Measurements from ENCODE around the gene CAB39L.

The CAB39L gene

GRCh38 chr13:49443704-49444523 is at the start of gene CAB39L, which contains the start of gene SETDB2:
TSS of gene CAB39L (minus strand) at chr13:49444064. CDS start at chr13:49382910, 61,154 bp downstream.
TSS of gene SETDB2 (plus strand) at chr13:49444274. CDS start at chr13:49451894, 7,620 bp downstream.
- peak; percentile 98 to 99 for DNase-seq

- DNase-seq, result no peak
These were observed 44.7 kb upstream of the CAB39L start for GRCh38 chr13:49488563-49488962.

- no peak for DNase-seq
These were observed 37.9 kb upstream of the CAB39L start for GRCh38 chr13:49481788-49482187.

GRCh38 chr13:49476529-49476928 is 32.7 kb upstream of the CAB39L start:
- no peak for DNase-seq

GRCh38 chr13:49472186-49472585 is 28.3 kb upstream of the CAB39L start:
- DNase-seq, result no peak

GRCh38 chr13:49466292-49466838 is 22.5 kb upstream of the CAB39L start:
- no peak for DNase-seq

- DNase-seq, result no peak
These were observed 20.9 kb upstream of the CAB39L start for GRCh38 chr13:49464621-49465325.

GRCh38 chr13:49464085-49464484 is 20.2 kb upstream of the CAB39L start:
- DNase-seq, result no peak

GRCh38 chr13:49459580-49459979 is 15.7 kb upstream of the CAB39L start:
- DNase-seq, result no peak

GRCh38 chr13:49457221-49457620 is 13.4 kb upstream of the CAB39L start:
- no peak for DNase-seq

GRCh38 chr13:49456156-49456555 is 12.3 kb upstream of the CAB39L start:
- no peak for DNase-seq

- DNase-seq, result no peak
These were observed 11.1 kb upstream of the CAB39L start for GRCh38 chr13:49455007-49455398.

GRCh38 chr13:49454388-49455006 is 10.6 kb upstream of the CAB39L start:
- DNase-seq, result no peak

GRCh38 chr13:49453465-49453864 is 9.6 kb upstream of the CAB39L start:
- DNase-seq, result no peak

GRCh38 chr13:49452725-49453457 is 9.0 kb upstream of the CAB39L start:
- DNase-seq, result no peak

GRCh38 chr13:49450105-49450819 is 6.4 kb upstream of the CAB39L start:
- DNase-seq, result no peak

- DNase-seq, result no peak
These were observed 4.9 kb upstream of the CAB39L start for GRCh38 chr13:49448753-49449152.

GRCh38 chr13:49446473-49446872 is 2.6 kb upstream of the CAB39L start:
- no peak for DNase-seq

GRCh38 chr13:49444524-49445395 is 896 bp upstream of the CAB39L start:
- DNase-seq, result peak; percentile 77 to 83

- peak in 1 of 2 donors; percentile 23 for DNase-seq
These were observed 534 bp downstream of the CAB39L start for GRCh38 chr13:49443357-49443703.

- DNase-seq, result no peak
These were observed 2.0 kb downstream of the CAB39L start for GRCh38 chr13:49441846-49442245.

Measured in inflammatory macrophage treated with lipopolysaccharide for 1 hour (primary cell).